ENCODE data around the gene CLN5.

DNA sequence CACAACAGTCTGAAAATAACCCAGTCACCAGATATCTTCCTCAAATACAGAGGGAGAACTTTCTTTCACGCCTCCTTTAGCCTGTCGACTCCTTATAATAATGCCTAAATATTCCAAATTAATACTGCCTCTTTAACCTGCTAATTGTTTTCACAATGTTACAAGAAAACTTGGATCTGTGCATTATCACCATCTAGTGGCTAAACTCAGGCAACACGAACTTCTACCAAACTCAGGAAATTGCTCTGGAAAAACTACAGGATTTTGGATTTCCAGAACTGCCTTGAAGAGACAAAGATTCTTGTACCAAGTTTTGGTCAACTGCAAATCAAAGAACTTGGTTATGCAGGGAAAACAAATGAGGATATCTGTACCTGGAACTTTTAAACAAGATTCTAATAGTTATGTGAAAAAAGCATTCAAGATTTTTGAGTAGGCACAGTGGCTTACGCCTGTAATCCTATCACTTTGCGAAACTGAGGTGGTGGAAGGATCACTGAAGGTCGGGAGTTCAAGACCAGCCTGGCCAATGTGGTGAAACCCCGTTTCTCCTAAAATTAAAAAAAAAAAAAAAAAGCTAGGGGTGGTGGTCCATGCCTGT, 10.8 kb downstream of the CLN5 start:
- TF ChIP-seq CTCF (IDR thresholded peaks at IDR 0.05) = peak; percentile 39 to 65 (median 58)
- TF ChIP-seq POLR2AphosphoS5 (IDR thresholded peaks at IDR 0.05) = no peak
- no peak for TF ChIP-seq EP300 (IDR thresholded peaks at IDR 0.05)
- TF ChIP-seq POLR2A (IDR thresholded peaks at IDR 0.05) = no peak
